ENCODE measurements around the gene MAD1L1. TPM values are rescaled to one million over a fixed set of nuclear protein-coding genes. Genes with fewer than 3 reads are reported as not detected.

The MAD1L1 gene
- total and polyA plus RNA-seq, 4 donors: 43.0 to 54.9 (median 49.9) TPM

DNA sequence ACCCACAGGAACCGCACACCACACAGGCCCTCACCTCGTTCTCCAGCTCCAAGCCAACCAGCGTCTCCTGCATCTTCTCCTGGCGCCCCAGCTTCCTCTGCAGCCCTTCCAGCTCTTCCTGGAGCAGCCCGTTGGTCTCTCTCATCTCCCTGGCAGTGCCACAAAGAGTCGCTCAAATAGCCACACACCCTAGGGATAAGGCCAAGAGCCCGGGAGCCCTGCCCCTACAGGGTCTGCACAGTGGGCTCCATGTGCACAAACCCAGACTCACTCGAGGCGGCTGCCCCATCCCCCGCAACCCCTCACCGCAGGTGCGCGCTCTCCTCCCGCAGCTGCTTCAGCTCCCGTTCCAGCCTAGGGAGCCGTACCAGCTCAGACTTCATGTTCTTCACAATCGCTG lies 16.9 kb downstream of the MAD1L1 start:
- no peak overlapping the region for H3K27ac ChIP-seq (ENCODE audit: low read depth in 1 of 2, low read length in 1 of 2)
- no peak for DNase-seq
- TF ChIP-seq CTCF (IDR thresholded peaks at IDR 0.05; ENCODE audit: control extremely low read depth, extremely low read depth): no peak
- H3K4me3 ChIP-seq: no peak overlapping the region
- H3K9ac ChIP-seq (ENCODE audit: insufficient read depth in 1 of 2, low read length in 2 of 2): no peak overlapping the region
- no peaks in the 10 kb centered on the region for H3K4me1 ChIP-seq (ENCODE audit: control insufficient read depth in 5 of 5, insufficient read depth in 5 of 5, low read length in 5 of 5)
- no peaks in the 10 kb centered on the region for H3K27me3 ChIP-seq (ENCODE audit: control insufficient read depth in 3 of 3, insufficient read depth in 3 of 3, low read length in 2 of 3)
- ATAC-seq (ENCODE audit: insufficient read depth, low FRiP score): no peak
- peaks cover 9 to 78% (median 37%) of the 10 kb centered on the region in 4 donors for H3K36me3 ChIP-seq (ENCODE audit: control insufficient read depth in 4 of 4, insufficient read depth in 4 of 4, low read length in 4 of 4)
- WGBS, 2 donors: 89 to 94% methylated on average over 17 of the region's 17 CpGs
- H3K9me3 ChIP-seq (ENCODE audit: control insufficient read depth in 4 of 4, insufficient read depth in 3 of 4, low read length in 3 of 4): peaks cover 0 to 4% (median 0%) of the 10 kb centered on the region in 4 donors

- Histone ChIP-seq H3K36me3 (ENCODE audit: control insufficient read depth in 4 of 4, insufficient read depth in 4 of 4, low read length in 4 of 4) (peaks cover 9 to 76% (median 39%) of the 10 kb centered on the region in 4 donors), H3K9me3 (ENCODE audit: control insufficient read depth in 4 of 4, insufficient read depth in 3 of 4, low read length in 3 of 4) (peaks cover 0 to 4% (median 0%) of the 10 kb centered on the region in 4 donors), H3K9ac (ENCODE audit: insufficient read depth in 1 of 2, low read length in 2 of 2) (no peak overlapping the region), H3K27ac (ENCODE audit: low read depth in 1 of 2, low read length in 1 of 2) (peak overlapping the region in 1 of 2 donors; percentile 75), H3K4me3 (no peak overlapping the region), H3K27me3 (ENCODE audit: control insufficient read depth in 3 of 3, insufficient read depth in 3 of 3, low read length in 2 of 3) (no peaks in the 10 kb centered on the region), H3K4me1 (ENCODE audit: control insufficient read depth in 5 of 5, insufficient read depth in 5 of 5, low read length in 5 of 5) (no peaks in the 10 kb centered on the region)
- WGBS, 2 donors: 74 to 82% methylated on average over 9 of the region's 9 CpGs
- ATAC-seq (ENCODE audit: insufficient read depth, low FRiP score) (no peak), DNase-seq (no peak)
- TF ChIP-seq CTCF (IDR thresholded peaks at IDR 0.05; ENCODE audit: control extremely low read depth, extremely low read depth): no peak
Measured at GRCh38 chr7:2214636-2215035, 18.1 kb downstream of the MAD1L1 start.

GRCh38 chr7:2213551-2214215 lies 19.1 kb downstream of the MAD1L1 start:
- Histone ChIP-seq H3K27me3 (ENCODE audit: control insufficient read depth in 3 of 3, insufficient read depth in 3 of 3, low read length in 2 of 3) (no peaks in the 10 kb centered on the region), H3K9me3 (ENCODE audit: control insufficient read depth in 4 of 4, insufficient read depth in 3 of 4, low read length in 3 of 4) (peaks cover 0 to 4% (median 0%) of the 10 kb centered on the region in 4 donors), H3K4me3 (no peak overlapping the region), H3K27ac (ENCODE audit: low read depth in 1 of 2, low read length in 1 of 2) (peak overlapping the region in 1 of 2 donors; percentile 75), H3K4me1 (ENCODE audit: control insufficient read depth in 5 of 5, insufficient read depth in 5 of 5, low read length in 5 of 5) (no peaks in the 10 kb centered on the region), H3K9ac (ENCODE audit: insufficient read depth in 1 of 2, low read length in 2 of 2) (no peak overlapping the region), H3K36me3 (ENCODE audit: control insufficient read depth in 4 of 4, insufficient read depth in 4 of 4, low read length in 4 of 4) (peaks cover 9 to 70% (median 42%) of the 10 kb centered on the region in 4 donors)
- TF ChIP-seq CTCF (IDR thresholded peaks at IDR 0.05; ENCODE audit: control extremely low read depth, extremely low read depth): no peak
- DNase-seq: no peak
- ATAC-seq (ENCODE audit: insufficient read depth, low FRiP score): no peak
- 94 to 95% methylated on average over 15 of the region's 15 CpGs for WGBS, 2 donors
